ENCODE measurements around the gene AKR1C1. TPM values are rescaled to one million over a fixed set of nuclear protein-coding genes. Genes with fewer than 3 reads are reported as not detected.

Gene AKR1C1
- total and polyA plus RNA-seq, 2 of the 4 experiments (the other 2 are of a cell fraction), result 5.0 to 5.4 TPM

DNA sequence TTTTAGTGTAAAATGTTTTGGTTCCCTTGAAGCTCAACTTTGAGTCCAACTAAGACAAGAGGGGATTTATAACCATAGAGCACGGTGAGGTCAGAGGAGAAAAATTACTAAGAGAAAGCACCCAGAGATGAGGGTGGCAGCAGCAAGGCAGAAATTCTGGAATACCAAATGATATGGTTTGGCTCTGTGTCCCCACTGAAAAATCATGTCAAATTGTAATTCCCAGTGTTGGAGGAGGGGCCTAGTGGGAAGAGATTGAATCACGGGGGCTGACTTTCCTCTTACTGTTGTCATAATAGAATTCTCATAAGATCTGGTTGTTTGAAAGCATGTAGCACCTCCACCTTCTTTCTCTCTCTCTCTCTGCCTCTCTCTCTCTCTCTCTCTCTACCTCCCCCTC, 19.4 kb upstream of the AKR1C1 start:
- Histone ChIP-seq H3K27me3 (ENCODE audit: control insufficient read depth, insufficient read depth, low read length) (no peaks in the 10 kb centered on the region), H4K20me1 (ENCODE audit: insufficient read depth, low read length) (no peaks in the 10 kb centered on the region), H3K23ac (ENCODE audit: low read depth, low read length) (no peak overlapping the region), H3K79me1 (ENCODE audit: low read depth in 1 of 2, low read length in 2 of 2) (no peaks in the 10 kb centered on the region), H2AK9ac (replicated peaks; ENCODE audit: low read depth, low read length, poor library complexity) (no peak overlapping the region), H3K56ac (ENCODE audit: extremely low read depth, insufficient read depth, low read length) (no peak overlapping the region), H3K27ac (ENCODE audit: insufficient read depth, low read length) (peak overlapping the region; percentile 25; the same call in 1 of the 2 replicates), H2BK15ac (ENCODE audit: low read depth, low read length) (no peak overlapping the region; the same call in 2 of the 3 replicates), H4K8ac (ENCODE audit: low read depth in 2 of 2, low read length in 2 of 2) (no peak overlapping the region), H3K36me3 (ENCODE audit: control insufficient read depth, insufficient read depth, low read length) (no peaks in the 10 kb centered on the region), H3K4me1 (ENCODE audit: control insufficient read depth, insufficient read depth, low read length) (peaks cover 28% of the 10 kb centered on the region), H2BK20ac (ENCODE audit: low read depth, low read length) (peak overlapping the region; percentile 9), H3K9ac (ENCODE audit: low read depth, low read length) (no peak overlapping the region), H3K18ac (ENCODE audit: low read depth, low read length) (peak overlapping the region; percentile 88), H4K91ac (ENCODE audit: insufficient read depth, low read depth, low read length) (peak overlapping the region; percentile 32; the same call in 1 of the 2 replicates), H3K9me1 (ENCODE audit: insufficient read depth, low read length) (0 out of 2 replicates have a peak, but pooled peaks cover 2% of the 10 kb centered on the region), H2BK5ac (ENCODE audit: low read depth, low read length, poor library complexity, severe bottlenecking) (peak overlapping the region; percentile 20), H3K4me2 (ENCODE audit: low read depth, low read length) (no peak overlapping the region), H3K4ac (ENCODE audit: low read depth, low read length) (peak overlapping the region; percentile 4; the same call in 1 of the 2 replicates), H2AFZ (replicated peaks; ENCODE audit: low read length, poor library complexity) (no peak overlapping the region), H3K9me3 (ENCODE audit: control insufficient read depth, insufficient read depth, low read length) (no peaks in the 10 kb centered on the region), H2BK120ac (ENCODE audit: low read depth, low read length) (peak overlapping the region; percentile 22), H3K14ac (replicated peaks; ENCODE audit: low read depth, low read length) (no peak overlapping the region), H4K5ac (ENCODE audit: low read depth, low read length) (peak overlapping the region; percentile 80), H3K4me3 (ENCODE audit: insufficient read depth, low read depth, low read length) (no peak overlapping the region), H2AK5ac (ENCODE audit: low read depth, low read length) (0 out of 2 replicates have a peak overlapping the region, but pooled peaks have one; percentile 9)
- intact Hi-C loops (cut with micrococcal nuclease) (loop anchor here (1.0 kb wide), 1 partner anchor 95 kb away; no protein-coding TSS in a partner anchor), in situ Hi-C loops (cut with MboI; ENCODE audit: low sequenced_read_pairs) (no loop called here), dilution Hi-C loops (cut with HindIII; ENCODE audit: low sequenced_read_pairs, unreplicated experiment) (no loop called here)
- no CpG with 5 or more reads among the region's 2 CpGs for WGBS, 2 experiments (ENCODE audit: extremely low coverage in 2 of 2, insufficient read length in 1 of 2)
- no TSS peak for BruUV-seq (replicated peaks)
- TF ChIP-seq RAD21 (IDR thresholded peaks at IDR 0.05; ENCODE audit: low read length) (no peak), MXI1 (IDR thresholded peaks at IDR 0.05; ENCODE audit: borderline replicate concordance, low read depth, low read length) (no peak), MAZ (IDR thresholded peaks at IDR 0.05; ENCODE audit: borderline replicate concordance, low read depth, low read length) (no peak), CHD1 (IDR thresholded peaks at IDR 0.05; ENCODE audit: low read depth, low read length) (no peak), BHLHE40 (IDR thresholded peaks at IDR 0.05; ENCODE audit: low read depth, low read length) (no peak), SMC3 (IDR thresholded peaks at IDR 0.05; ENCODE audit: low read depth, low read length) (no peak)
- TF ChIP-seq, protein P1, sequence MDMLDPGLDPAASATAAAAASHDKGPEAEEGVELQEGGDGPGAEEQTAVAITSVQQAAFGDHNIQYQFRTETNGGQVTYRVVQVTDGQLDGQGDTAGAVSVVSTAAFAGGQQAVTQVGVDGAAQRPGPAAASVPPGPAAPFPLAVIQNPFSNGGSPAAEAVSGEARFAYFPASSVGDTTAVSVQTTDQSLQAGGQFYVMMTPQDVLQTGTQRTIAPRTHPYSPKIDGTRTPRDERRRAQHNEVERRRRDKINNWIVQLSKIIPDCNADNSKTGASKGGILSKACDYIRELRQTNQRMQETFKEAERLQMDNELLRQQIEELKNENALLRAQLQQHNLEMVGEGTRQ (IDR thresholded peaks at IDR 0.05; ENCODE audit: low read depth, low read length), result no peak
- no peak for ATAC-seq (ENCODE audit: low read depth)
- DNase-seq, result peak; percentile 1
- CTCF ChIA-PET, result no interaction called here
- POLR2A ChIA-PET (ENCODE audit: unreplicated experiment), result no interaction called here

All from IMR-90 (cell line).